ENCODE results near the gene MMP20.

The MMP20 gene

GRCh38 chr11:102555091-102555490 lies 70.0 kb downstream of the MMP20 start:
- POLR2A ChIA-PET, result no interaction called here
- no peak for TF ChIP-seq CTCF (IDR thresholded peaks at IDR 0.05; ENCODE audit: control extremely low read depth, extremely low read depth, low read depth, missing control alignments)
- DNase-seq (ENCODE audit: extremely low spot score), result no peak
- CTCF ChIA-PET, result interaction anchor here (0.8 to 7.2 kb wide), 15 partner anchors 8 to 261 kb away, joined by 3 to 65 read pairs (median 3); no protein-coding TSS in a partner anchor

GRCh38 chr11:102553835-102554282 lies 71.3 kb downstream of the MMP20 start:
- TF ChIP-seq CTCF (IDR thresholded peaks at IDR 0.05; ENCODE audit: control extremely low read depth, extremely low read depth, low read depth, missing control alignments), result no peak
- ChIA-PET CTCF (interaction anchor here (0.9 to 7.2 kb wide), 14 partner anchors 10 to 260 kb away, joined by 3 to 65 read pairs (median 4); no protein-coding TSS in a partner anchor), POLR2A (interaction anchor here (0.5 to 0.6 kb wide), 2 partner anchors 24 to 203 kb away, joined by 3 to 4 read pairs; no protein-coding TSS in a partner anchor)
- peak; percentile 26 for DNase-seq (ENCODE audit: extremely low spot score)

GRCh38 chr11:102552447-102553194 lies 72.5 kb downstream of the MMP20 start:
- ChIA-PET CTCF (interaction anchor here (0.9 to 7.2 kb wide), 15 partner anchors 11 to 264 kb away, joined by 3 to 65 read pairs (median 4); no protein-coding TSS in a partner anchor), POLR2A (interaction anchor here (0.5 to 1.2 kb wide), 2 partner anchors 61 to 213 kb away, joined by 4 to 5 read pairs; no protein-coding TSS in a partner anchor)
- TF ChIP-seq CTCF (IDR thresholded peaks at IDR 0.05; ENCODE audit: control extremely low read depth, extremely low read depth, low read depth, missing control alignments), result no peak
- DNase-seq (ENCODE audit: extremely low spot score), result no peak

- no peak for TF ChIP-seq CTCF (IDR thresholded peaks at IDR 0.05; ENCODE audit: control extremely low read depth, extremely low read depth, low read depth, missing control alignments)
- ChIA-PET POLR2A (interaction anchor here (0.5 to 1.2 kb wide), 2 partner anchors 62 to 213 kb away, joined by 4 to 5 read pairs; no protein-coding TSS in a partner anchor), CTCF (interaction anchor here (0.6 to 7.2 kb wide), 13 partner anchors 16 to 264 kb away, joined by 3 to 65 read pairs (median 4); no protein-coding TSS in a partner anchor)
- no peak for DNase-seq (ENCODE audit: extremely low spot score)
These were observed 73.1 kb downstream of the MMP20 start for GRCh38 chr11:102552020-102552419.

- CTCF ChIA-PET, result interaction anchor here (0.6 to 7.2 kb wide), 16 partner anchors 9 to 263 kb away, joined by 3 to 65 read pairs (median 4); no protein-coding TSS in a partner anchor
- POLR2A ChIA-PET, result interaction anchor here (0.7 to 1.2 kb wide), 2 partner anchors 9 to 62 kb away, joined by 3 to 4 read pairs; no protein-coding TSS in a partner anchor
These were observed 73.9 kb downstream of the MMP20 start for GRCh38 chr11:102551169-102551781.

More at GRCh38 chr11:102551169-102551781, 73.9 kb downstream of the MMP20 start:
- no peak for TF ChIP-seq CTCF (IDR thresholded peaks at IDR 0.05; ENCODE audit: control extremely low read depth, extremely low read depth, low read depth, missing control alignments)
- no peak for DNase-seq (ENCODE audit: extremely low spot score)
